HS-5 (cell line): ENCODE results near the gene DMD.

ENCODE experiments used
- DNase-seq: peaks from one replicate; pipeline ENCODE4 v3.0.0-alpha.2; 2012; ENCODE audit warnings: low read depth

DMD gene

GRCh38 chrX:31706466-31706865 lies 1504.9 kb downstream of the DMD start:
- DNase-seq = no peak

- no peak for DNase-seq
These were observed 1505.5 kb downstream of the DMD start for GRCh38 chrX:31705816-31706215.

GRCh38 chrX:31704938-31705337 lies 1506.4 kb downstream of the DMD start:
- no peak for DNase-seq

- DNase-seq = no peak
These were observed 1509.1 kb downstream of the DMD start for GRCh38 chrX:31702222-31702621.

DNA sequence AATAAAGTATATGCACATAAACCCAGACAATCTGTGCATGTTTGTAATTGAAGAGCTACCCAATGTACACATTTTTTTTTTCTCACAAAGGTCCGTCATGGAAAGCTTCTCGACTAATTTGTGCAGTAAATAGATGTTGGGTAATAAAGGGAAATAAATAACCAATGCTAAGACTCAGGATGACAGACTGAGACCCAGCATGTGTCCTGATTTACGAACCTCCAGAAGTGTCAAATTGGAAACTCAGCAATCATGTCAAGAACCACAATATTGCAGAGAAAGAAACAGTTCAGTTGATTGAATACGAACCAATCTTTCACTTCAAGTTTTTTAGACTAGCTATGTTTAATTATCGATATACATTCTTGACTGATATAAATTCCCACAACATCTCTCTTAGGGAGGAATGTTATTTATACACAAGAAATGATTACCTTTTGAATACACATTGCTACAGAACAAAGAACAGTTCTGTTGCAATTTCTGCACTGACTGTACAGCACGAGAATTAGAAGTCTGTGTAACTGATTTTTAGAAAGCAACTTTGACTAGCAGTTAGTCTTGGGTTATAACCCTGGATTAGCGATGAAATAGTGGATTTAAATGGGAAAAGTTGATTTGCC lies 1513.9 kb downstream of the DMD start:
- no peak for DNase-seq

DNA sequence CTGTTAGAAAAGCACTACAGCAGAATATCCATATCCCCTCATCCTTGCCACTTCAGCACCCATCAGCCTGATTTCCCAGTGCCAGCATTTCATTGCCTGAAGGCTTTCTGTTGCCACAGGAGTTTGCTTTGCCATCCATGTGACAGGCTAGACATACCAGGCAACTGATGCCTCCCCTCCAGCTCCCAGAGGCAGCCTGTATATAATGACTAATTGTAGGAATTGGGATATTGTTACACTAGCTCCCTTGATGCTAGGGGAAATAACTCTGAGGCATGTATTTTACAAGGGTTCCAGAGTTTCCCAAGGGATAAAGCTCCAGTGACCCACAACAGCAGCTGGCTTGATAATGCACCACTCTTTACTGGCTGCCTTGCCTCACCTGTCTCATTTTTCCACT lies 1531.5 kb downstream of the DMD start:
- DNase-seq = no peak

GRCh38 chrX:31670245-31670644 lies 1541.1 kb downstream of the DMD start:
- no peak for DNase-seq

GRCh38 chrX:31665454-31665853 lies 1545.9 kb downstream of the DMD start:
- DNase-seq = no peak

DNA sequence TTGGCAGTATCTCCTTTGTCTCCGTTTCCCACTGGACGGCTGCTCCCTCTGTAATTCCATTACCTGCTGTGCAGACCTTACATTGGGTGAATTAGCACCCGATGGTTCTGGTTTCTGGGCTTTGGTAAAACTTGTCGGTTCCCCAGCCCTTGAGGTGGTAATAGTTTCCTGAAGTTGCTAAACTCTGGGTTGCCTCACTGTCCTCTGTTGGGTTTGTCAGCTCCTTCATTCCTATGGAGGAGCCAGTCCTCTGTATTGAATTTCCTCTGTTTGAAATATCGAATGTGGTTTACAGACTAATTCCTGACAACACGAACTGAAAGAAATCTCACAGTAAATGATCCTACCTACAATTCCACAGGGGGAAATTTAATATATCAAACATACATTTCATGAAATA lies 1548.2 kb downstream of the DMD start:
- DNase-seq = no peak

DNA sequence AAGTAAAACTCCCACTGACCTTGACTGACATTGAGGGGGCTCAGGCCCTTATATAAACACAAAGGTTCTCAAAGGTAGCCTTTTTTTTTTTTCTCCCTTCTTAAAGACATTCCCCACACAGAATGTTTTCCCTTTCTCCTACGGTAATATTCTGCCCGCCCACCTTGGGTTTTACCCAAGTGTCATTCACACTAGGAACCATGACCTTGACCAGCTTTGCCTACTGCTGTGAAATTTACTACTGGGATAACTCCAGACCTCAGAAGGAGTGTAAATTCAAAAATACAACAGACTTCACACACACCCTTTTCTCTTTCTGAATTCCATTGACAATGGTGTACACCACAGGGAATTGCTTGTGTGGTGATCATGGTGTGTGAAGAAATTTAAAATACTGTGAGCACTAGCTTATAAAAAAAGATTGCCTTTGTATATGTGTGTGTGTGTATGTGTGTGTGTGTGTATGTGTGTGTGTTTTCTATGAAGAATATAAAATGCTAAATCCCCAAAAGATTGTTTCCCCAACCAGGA lies 1550.0 kb downstream of the DMD start:
- no peak for DNase-seq

DNA sequence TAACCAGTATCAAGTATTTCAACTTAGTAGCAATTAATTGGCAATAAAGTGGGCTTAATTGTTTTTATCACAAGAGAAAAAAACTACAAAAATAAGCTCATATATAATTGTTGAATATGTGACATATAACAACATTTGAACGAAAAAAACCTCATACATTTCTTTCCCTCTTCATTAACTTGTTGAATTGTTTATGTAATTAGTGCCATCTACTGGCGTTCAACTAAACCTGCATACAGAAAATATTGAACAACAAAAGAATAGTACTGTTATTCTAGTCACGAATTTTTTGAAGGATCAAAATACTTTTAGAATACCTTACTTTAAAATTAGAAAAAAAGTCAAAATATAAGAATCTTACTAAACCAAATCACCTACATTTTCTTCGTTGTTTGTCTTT lies 1553.0 kb downstream of the DMD start:
- DNase-seq = no peak

DNA sequence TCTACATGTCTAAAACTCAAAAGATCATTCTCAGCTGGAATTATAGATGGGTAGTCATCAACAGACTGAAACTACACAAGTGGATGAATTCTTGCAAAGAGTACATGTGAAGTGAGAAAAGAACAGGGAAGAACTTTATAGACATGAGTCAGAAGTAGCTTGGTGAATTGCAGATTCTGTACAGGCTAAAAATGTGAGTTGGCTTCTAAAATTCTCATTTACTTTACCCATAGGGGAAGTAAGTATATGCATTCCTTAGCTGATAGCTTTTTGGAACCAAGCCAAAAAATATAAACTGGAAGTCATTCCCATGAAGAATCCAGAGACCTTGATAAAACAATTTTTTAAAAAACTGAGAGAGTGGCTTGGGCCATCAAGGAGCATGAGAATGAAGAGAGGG lies 1555.3 kb downstream of the DMD start:
- DNase-seq = no peak

DNA sequence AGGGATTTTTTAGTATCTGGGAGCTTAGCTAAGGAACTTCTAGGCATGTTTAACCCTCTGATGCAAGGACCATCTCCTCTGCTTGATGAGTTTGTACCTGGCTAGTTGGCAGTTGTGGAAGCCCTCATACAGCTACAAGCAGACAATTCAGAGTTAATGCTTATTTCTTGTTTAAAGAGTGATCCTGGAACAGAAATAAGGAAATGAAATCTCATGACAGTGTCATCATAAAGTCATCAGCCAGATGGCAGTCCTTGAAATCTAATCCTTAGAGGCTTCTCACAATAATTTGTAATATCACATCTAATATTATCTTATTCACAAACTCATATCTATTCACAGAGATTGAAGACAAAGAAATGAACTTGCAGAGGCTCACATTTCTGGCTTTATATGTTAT lies 1557.9 kb downstream of the DMD start:
- DNase-seq = no peak

DNA sequence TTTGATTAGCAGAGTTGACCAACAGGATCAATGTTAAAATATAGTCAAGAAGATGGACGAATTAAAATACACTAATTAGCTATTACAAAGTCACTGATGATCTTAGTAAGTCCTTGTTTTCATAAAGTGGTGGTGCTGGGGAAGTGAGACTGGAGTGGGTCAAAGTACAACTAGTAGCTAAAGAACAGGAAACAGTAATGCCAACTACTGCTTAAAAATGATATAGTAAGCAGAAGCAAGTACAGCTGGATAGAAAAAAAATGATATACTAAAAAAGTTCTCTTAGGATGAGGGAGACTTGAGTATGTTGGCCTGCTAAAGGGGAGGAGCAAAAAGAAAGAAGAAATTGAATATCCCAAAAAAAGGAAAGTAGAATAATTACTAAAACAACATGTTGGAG lies 1558.7 kb downstream of the DMD start:
- DNase-seq = no peak

- DNase-seq = no peak
These were observed 1562.1 kb downstream of the DMD start for GRCh38 chrX:31649201-31649600.

GRCh38 chrX:31633349-31633748 lies 1578.0 kb downstream of the DMD start:
- DNase-seq = no peak

- DNase-seq = no peak
These were observed 1582.2 kb downstream of the DMD start for GRCh38 chrX:31629195-31629594.

GRCh38 chrX:31609130-31609529 lies 1602.2 kb downstream of the DMD start:
- peak; percentile 80 for DNase-seq

DNA sequence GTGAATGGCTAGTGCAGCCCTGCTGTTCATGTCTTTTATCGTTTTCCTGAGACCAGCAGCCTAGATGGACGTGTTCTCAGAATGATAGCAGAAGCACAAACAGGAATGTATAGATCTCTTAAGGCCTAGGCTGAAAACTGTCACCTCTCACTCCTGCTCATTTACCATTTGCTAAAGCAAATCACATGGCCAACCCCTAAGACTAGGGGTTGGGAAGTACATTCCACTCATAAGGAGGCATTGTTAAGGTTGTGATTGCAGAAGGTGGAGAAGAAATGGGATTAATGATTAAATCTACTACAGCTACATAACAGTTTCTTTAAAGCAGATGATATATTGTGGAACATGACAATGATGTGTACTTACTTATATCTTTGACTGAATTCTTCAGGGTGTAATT lies 1602.7 kb downstream of the DMD start:
- DNase-seq = no peak

DNA sequence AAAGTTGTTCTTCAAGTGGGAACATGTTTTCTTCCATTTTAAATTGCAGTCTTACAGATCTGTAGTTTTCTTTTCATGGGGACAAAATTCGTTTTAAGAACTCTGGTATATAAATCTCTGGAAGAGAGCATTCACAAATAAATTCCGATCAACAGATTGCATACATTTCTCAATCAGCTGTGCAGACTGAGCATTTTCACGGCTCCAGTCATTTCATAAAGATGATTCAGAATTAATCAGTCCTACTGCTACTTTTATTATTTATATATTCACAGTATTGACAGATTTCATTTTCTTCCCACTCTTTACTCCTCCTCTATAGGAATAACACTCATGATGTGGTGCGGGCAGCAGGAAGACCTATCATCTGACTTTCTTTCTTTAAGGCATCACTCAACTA lies 1604.6 kb downstream of the DMD start:
- DNase-seq = no peak

DNA sequence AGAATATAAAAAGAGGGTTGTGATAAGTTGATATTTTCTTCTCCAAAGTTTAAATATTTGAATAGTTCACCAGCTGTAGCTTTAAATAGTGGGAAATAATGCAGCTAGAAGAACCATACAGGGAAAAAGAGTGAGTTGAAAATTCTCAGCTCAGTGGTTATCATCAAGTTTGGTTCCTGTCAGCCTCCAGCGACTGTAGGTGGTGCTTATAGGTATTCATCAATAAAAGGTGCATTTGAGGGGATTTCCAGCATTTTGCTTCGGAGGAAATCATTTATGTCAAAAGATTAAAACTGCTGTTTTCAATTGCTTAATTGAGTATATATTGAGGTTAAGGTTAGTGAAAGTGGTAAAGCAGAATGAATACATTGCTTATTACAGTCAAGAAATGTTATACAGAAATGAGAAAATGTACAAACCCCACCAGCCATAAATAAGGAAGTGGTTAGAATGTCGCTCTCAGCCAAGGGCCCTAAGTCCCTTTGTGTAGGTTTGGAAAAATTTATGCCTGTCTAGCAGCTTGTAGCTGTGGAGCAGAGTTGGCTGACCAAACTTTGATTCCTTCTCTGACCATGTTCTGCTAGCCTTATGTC lies 1606.6 kb downstream of the DMD start:
- DNase-seq = no peak

- DNase-seq = no peak
These were observed 1607.8 kb downstream of the DMD start for GRCh38 chrX:31603411-31604120.

- no peak for DNase-seq
These were observed 1610.5 kb downstream of the DMD start for GRCh38 chrX:31600823-31601222.
